ENCODE results near the gene PDCD2. TPM values are rescaled to one million over a fixed set of nuclear protein-coding genes. Genes with fewer than 3 reads are reported as not detected.

Gene PDCD2
- total and polyA plus RNA-seq, 9 of the 15 experiments (the other 6 are each of a cell fraction or from before 2014, with no cell fraction given): 67.3 to 430 (median 318) TPM

- TF ChIP-seq PML (IDR thresholded peaks at IDR 0.05; ENCODE audit: low read length): peak; percentile 91; the same call in 1 of the 2 replicates
- TF ChIP-seq ZBTB11 (CRISPR knock-in tag; IDR thresholded peaks at IDR 0.05): peak in 2 of 3 experiments; percentile 52 to 81; a peak in 2 of 6 replicates
- TF ChIP-seq ZBTB17 (CRISPR knock-in tag; IDR thresholded peaks at IDR 0.05): no peak
- peak in 1 of 2 experiments; percentile 75; a peak in 2 of 4 replicates for TF ChIP-seq TEAD1 (CRISPR knock-in tag; IDR thresholded peaks at IDR 0.05)
- peak; percentile 86; the same call in 1 of the 2 replicates for TF ChIP-seq CREB3L1 (IDR thresholded peaks at IDR 0.05; ENCODE audit: borderline replicate concordance, low read depth)
- no peak for TF ChIP-seq HMGN3 (IDR thresholded peaks at IDR 0.05; ENCODE audit: borderline replicate concordance, extremely low read depth, insufficient read length, low read depth, low read length)
- TF ChIP-seq HIVEP1 (CRISPR knock-in tag; IDR thresholded peaks at IDR 0.05): no peak
- TF ChIP-seq FOXA3 (CRISPR knock-in tag; conservative IDR thresholded peaks at IDR 0.05 in 1 of 2, IDR thresholded peaks at IDR 0.05 in 1 of 2): peak in 1 of 2 experiments; percentile 84; a peak in 2 of 4 replicates
- TF ChIP-seq SNIP1 (IDR thresholded peaks at IDR 0.05; ENCODE audit: low read depth): peak; percentile 86
- TF ChIP-seq CHD1 (IDR thresholded peaks at IDR 0.05; ENCODE audit: low read length): peak; percentile 89
- peak; percentile 66 to 95 (median 91) for TF ChIP-seq YY1 (IDR thresholded peaks at IDR 0.05; ENCODE audit: borderline replicate concordance in 1 of 3, control insufficient read depth in 1 of 3, extremely low read depth in 1 of 3, insufficient read depth in 3 of 3, insufficient read length in 1 of 3, insufficient replicate concordance in 2 of 3, low read depth in 1 of 3, low read length in 2 of 3)
- TF ChIP-seq SMARCC2 (IDR thresholded peaks at IDR 0.05; ENCODE audit: low read depth): peak; percentile 57; the same call in 1 of the 2 replicates
- TF ChIP-seq ZNF3 (CRISPR knock-in tag; IDR thresholded peaks at IDR 0.05): no peak
- TF ChIP-seq SIRT6 (IDR thresholded peaks at IDR 0.05; ENCODE audit: low read depth, low read length): no peak
- no peak for TF ChIP-seq NFIX (CRISPR knock-in tag; IDR thresholded peaks at IDR 0.05; ENCODE audit: low read depth)
- TF ChIP-seq HOXB6 (CRISPR knock-in tag; IDR thresholded peaks at IDR 0.05; ENCODE audit: borderline replicate concordance): no peak
These were observed 31.5 kb downstream of the PDCD2 start, which contains the start of gene PSMB1 (continued) for GRCh38 chr6:170552765-170553533.

Measured in K562 (cell line).